ENCODE data around the gene GCK.

The GCK gene

DNA sequence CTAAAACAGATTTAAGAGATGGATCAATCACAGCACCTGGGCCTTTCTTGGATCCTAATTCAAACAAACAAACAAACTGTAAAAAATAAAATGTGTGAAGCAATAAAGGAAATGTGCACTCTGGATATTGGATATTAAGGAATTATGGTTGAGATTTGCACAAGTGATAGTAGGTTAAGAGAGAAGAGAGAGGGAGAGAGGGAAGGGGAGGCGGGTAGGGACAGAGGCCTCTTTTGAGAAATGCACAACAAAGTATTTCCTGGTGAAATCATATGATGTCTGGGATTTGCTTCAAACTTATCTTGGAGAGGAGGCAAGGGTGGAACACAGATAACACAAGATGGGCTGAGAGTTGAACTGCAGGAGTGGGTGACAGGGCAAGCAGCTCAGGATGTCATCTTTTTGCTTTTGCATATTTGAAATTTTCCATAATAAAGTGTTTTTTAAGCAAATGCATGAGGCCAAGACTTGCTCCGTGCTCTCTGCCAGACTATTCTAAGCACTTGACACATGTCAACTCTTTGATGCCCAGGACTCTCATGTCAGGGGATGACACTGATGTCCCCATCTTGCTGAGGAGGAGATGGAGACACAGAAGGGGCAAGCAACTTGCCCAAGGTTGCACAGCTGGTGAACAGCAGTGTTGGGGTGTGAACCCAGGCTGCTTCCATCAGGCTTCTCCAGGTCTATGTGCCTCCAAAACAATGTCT, 94.2 kb downstream of the GCK start:
- POLR2A ChIA-PET, result no interaction called here
- no peak overlapping the region for H3K4me3 ChIP-seq (ENCODE audit: low read depth, low read length)
- DNase-seq (ENCODE audit: low read depth, low spot score), result no peak
- TF ChIP-seq, protein P1, sequence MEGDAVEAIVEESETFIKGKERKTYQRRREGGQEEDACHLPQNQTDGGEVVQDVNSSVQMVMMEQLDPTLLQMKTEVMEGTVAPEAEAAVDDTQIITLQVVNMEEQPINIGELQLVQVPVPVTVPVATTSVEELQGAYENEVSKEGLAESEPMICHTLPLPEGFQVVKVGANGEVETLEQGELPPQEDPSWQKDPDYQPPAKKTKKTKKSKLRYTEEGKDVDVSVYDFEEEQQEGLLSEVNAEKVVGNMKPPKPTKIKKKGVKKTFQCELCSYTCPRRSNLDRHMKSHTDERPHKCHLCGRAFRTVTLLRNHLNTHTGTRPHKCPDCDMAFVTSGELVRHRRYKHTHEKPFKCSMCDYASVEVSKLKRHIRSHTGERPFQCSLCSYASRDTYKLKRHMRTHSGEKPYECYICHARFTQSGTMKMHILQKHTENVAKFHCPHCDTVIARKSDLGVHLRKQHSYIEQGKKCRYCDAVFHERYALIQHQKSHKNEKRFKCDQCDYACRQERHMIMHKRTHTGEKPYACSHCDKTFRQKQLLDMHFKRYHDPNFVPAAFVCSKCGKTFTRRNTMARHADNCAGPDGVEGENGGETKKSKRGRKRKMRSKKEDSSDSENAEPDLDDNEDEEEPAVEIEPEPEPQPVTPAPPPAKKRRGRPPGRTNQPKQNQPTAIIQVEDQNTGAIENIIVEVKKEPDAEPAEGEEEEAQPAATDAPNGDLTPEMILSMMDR (IDR thresholded peaks at IDR 0.05; ENCODE audit: insufficient read depth, low read length, missing control alignments), result no peak
- CTCF ChIA-PET, result interaction anchor here (0.8 kb wide), 1 partner anchor 8 kb away, joined by 3 read pairs; no protein-coding TSS in a partner anchor

DNA sequence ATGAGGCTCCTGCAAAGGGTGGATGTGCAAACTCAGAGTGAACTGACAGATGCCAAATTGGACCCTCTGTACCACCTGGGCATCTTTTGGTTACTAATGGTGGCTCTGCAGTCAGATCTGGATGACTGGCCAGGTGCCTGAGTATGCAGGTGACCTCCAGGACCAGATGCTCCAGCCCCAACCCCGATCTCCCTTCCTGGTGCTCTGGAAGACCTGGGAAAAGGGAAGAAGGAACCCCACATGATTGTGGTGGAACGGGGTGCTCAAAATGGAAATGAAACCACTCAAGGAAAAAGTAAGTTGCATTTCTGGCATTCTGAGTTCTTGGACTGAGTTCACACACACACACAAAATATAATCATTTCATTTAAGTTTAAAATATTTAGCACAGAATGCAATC, 94.9 kb downstream of the GCK start:
- H3K4me3 ChIP-seq (ENCODE audit: low read depth, low read length), result no peak overlapping the region
- DNase-seq (ENCODE audit: low read depth, low spot score), result no peak
- CTCF ChIA-PET, result no interaction called here
- TF ChIP-seq, protein P1 (IDR thresholded peaks at IDR 0.05; ENCODE audit: insufficient read depth, low read length, missing control alignments), result no peak
- POLR2A ChIA-PET, result no interaction called here
